GM18907 (cell line): ENCODE data around the gene QDPR.

Experiments used
- ATAC-seq: cut with Tn5 transposase; IDR thresholded peaks from one replicate; pipeline ENCODE4 v1.9.1; 2021; ENCODE audit warnings: mild to moderate bottlenecking, moderate library complexity; ENCODE audit not compliant: unreplicated experiment

Gene QDPR

GRCh38 chr4:17436750-17437090, 75.2 kb downstream of the QDPR start:
- no peak for ATAC-seq
